Measurements from ENCODE around the gene EBF3.

The EBF3 gene

DNA sequence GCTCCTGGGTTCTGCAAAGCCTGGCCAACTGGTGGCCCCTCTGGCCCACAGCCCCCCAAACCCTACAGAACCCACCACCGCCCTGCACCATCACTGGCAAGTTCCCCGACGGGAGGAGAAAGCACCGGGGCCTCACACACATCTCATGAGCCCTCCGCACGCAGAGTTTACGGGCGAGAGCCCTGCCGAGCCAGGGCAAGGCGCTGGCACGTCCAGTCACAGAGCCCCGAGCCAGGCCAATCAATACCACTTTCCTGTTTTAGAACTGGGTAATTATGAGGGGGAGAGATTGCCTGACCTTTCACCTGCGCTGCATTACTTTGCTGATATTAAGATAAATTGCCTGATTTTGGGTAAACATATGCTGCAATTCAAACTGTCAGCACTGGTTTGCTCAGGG, 113.3 kb downstream of the EBF3 start:
- ATAC-seq, result no peak

DNA sequence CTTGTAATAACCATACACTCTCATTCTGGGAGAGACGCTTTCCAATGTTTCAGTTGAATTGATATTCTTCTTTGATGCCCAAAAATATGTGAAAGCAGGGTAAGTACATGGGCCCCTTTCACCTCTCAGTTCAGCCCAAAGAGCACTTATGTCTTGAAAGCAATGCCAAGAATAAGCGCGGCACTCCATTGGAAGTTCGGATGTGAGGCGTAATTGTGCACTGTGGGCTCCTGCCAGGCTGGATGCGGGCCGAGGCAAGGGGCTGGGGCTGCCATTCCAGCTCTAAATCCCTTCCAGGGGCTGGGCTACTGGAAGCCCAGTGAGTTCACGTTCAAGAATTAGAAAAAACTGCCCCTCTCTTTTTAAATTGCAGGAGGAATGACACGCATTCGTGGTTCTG, 113.8 kb downstream of the EBF3 start:
- no peak for ATAC-seq

DNA sequence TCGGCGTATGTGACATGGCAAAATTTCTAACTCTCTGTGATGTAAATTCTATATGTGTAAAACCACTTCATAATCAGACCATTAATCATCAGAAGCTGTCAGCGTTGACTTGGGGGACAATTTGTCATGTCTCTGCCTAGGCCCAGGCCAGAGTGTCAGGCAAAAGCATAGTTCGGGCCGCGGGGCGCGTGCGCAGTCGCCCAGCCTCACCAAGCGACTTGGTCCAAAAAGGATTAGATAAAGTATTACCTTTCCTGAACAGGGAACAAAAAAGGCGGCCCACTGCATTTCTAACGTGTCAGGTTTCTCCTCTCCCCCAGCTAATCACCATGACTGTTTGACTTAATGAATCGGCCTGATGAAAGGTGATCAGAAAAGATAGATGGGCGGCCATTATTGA, 114.2 kb downstream of the EBF3 start:
- ATAC-seq, result no peak

DNA sequence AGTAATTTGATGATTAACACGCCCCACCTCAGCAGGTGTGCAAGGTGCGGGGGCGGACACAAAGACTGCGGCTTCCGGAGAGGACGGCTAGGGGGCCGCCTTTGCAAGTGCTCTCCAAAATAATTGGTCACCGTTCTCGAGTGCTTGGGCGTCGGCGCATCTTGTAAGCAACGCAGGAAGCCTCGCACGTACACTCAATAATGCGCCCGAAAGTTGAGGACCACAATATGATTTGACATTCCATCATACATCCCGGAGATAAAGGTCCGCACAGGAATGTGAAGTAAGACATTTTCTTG, 114.7 kb downstream of the EBF3 start:
- no peak for ATAC-seq

- no peak for ATAC-seq
These were observed 115.2 kb downstream of the EBF3 start for GRCh38 chr10:129848696-129849451.

DNA sequence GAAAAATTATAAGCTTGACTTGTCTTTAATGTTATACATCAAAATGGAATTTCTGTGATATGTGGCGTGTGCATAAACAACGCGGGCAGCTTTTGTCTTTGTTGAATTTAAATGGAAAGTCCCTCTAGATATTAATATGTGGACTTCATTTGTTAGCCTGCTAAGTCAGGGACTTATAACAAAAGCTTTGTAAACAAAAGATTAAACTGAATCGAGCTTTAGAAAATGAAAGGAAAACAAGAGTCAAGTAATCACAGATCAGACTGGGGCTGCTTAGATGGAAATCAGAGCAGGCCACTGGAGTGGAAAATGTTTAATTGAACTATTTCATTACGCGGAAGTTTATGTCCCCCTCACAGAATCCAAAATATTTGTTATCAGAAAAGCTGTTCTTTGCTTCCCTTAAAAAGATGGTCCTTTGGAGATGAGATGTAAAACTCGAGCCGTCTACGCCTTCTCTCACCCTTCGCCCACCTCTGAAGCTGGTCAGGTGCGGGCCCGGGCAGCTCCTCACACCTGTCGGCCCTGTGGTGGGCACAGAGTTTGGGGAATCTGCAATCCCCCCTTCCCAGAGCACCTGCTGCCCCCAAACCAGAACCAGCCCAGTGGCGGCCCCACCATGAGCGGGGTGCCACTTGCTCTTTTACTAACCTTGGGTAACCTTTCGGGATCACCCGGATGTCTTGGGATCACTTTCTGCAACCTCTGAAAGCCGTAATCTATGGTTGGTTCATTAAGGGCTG, 116.2 kb downstream of the EBF3 start:
- ATAC-seq, result no peak

DNA sequence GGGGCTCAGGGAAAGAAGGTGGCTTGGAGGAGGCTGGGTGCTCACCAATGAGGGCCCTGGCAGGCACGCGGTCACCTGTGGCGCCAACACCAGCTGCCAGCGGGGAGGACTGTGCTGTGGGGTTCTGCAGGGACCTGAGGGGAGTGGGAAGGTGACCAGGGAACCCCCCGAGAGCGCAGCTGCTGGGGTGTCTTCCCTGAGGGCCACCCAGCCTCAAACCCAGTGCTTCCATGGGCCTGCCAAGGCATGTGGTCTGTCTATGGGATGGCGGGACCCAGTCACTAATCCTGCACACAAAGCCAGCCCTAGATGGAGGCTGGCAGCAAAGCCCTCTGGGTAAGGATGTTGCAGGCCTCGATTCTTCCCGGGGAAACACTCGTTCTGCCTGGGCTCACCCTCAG, 117.1 kb downstream of the EBF3 start:
- ATAC-seq, result no peak

DNA sequence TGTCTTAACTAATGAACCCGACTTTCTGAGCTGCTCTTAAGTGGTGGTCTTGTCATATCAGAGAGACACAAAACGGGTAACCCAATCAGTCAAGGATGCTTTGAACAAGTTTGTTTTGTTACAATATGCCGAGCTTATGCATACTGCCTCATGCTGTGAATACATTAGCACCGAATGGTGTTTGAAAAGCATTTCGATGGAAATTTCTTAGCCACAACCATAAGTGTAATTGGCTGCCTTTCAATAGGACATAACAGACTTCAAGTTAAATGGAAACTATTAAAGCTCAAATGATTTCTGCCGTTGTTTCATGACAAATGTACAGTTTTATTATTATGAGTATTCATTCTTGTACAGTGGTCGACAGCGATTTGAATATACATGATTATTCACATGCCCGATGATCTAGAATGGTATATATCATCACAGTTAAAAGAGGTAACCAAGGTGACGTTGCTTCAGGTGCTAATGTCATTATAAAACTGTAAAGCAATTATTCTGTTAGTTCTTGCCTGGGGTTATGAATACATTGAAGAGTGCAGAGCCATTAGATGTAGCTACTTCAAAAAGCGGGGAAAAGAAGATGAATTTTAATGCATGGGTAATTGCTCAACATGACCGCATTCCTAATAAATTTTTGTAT, 118.8 kb downstream of the EBF3 start:
- no peak for ATAC-seq

GRCh38 chr10:129844216-129844766, 119.8 kb downstream of the EBF3 start:
- ATAC-seq, result no peak

DNA sequence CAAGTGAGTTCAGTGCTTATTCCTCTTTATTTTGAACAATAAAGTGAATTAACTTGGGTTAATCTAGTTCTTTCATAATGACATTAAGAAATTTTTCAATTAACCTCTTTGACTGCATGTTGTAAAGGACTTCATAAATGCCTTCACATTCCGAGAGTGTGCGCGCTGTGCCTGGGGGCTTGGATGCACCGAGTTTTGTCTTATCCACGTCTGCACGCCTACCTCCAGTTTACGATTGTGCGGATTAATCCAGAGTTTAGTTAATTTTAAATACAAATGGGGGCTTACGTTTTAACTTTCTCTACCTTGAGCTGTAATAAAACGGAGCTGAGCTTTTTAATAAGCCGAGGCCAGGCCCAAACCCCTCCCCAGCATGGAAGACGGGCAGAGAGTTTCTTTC, 120.4 kb downstream of the EBF3 start:
- ATAC-seq, result no peak

DNA sequence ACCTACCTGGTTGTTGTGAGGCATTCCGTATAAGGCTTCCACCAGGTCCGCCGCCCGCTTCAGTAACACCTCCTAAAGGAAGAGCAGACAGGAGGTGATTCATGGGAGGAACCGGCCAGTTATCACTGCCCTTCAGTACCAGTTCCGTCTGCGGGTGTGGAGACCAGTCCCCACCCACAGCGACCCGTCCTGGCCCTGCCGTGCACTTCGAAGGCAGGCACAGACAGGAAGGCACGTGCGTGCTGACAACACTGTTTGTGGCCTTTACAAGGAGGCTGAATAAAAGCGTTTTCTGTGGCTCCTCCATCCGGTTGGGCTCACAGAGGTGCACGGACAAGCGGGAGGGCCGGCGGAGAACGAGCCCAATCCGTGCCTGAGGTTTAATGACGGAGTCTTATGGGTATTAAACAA, 120.9 kb downstream of the EBF3 start:
- no peak for ATAC-seq

DNA sequence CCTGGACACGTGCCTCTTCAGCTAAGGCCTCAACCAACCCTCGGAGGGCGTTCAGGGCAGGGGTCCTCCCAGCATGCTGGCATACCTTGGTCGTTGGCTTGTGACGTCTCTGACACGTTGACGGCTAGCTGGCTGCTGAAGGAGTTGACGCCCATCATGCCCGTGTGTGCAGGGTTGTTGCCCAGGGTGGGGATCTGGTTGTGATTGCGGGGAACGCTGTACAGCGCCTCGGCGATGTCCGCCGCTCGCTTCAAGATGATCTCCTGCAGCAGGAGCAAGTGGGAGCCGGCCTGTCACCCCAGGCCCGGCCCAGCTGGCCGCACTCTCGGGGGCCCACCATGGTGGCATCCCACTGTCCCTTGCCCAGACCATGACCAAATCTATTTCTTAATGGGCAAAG, 122.0 kb downstream of the EBF3 start:
- no peak for ATAC-seq

DNA sequence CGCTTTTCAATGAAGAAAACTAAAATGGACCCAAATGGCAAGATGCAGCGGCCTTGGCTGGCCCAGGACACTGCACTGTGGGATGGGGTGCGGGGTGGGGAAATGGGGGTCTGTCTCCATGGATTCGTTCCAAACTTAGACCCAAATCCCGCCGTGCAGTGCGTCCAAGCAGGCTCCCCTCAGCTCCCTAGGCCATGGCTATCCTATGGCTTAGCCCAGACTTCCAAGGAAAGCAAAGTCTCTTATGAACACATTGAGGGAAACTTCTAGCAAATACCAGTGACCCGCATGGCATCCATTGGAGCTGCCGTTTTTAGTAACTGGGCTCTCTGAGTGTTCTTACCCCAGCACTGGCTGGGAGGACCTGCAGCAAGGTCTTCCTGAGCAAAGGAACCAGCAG, 122.5 kb downstream of the EBF3 start:
- no peak for ATAC-seq

GRCh38 chr10:129841071-129841470, 123.0 kb downstream of the EBF3 start:
- ATAC-seq, result no peak

- no peak for ATAC-seq
These were observed 123.9 kb downstream of the EBF3 start for GRCh38 chr10:129840196-129840590.

DNA sequence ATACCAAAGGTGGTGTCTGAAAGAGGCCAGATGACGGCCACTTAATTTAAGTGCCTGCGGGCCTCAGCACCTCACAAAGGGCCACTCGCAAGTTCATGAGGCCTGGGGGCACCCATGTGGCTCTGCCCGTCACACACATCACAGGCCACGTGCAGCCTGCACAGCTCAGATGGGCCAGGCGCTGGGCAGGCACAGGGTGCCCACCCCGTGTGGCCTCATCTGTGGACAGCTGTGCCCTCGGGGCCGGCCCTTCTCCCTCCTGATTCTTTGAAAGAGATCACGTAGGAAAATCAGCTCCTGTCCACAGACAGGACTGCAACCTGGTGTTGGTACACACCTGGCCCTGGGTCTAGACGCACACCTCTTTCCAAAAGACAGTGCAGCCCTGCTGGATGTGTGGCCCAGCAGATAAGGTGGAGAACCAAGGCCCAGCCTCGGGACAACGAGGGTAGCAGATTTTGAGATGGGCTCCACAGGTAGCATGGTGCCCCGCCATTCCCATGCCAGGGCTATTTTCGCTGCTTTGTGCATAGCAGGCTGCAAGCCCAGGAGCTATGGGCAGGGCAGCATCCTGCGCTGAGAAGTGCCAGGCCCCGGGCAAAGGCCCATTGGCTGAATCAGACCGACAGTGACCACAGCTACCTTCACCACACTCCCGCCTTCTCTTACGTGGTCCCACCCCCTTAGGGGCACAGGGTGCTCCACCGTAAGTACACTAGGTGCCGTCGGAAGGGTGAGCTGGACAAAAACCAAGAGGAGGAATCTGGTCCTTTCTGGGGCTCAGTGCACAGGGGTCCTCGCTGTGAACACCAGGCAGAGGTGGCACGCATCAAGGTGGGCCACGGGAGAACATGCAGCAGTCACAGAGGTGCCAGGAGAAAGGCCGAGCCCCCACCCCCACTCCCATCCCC, 124.5 kb downstream of the EBF3 start:
- no peak for ATAC-seq

DNA sequence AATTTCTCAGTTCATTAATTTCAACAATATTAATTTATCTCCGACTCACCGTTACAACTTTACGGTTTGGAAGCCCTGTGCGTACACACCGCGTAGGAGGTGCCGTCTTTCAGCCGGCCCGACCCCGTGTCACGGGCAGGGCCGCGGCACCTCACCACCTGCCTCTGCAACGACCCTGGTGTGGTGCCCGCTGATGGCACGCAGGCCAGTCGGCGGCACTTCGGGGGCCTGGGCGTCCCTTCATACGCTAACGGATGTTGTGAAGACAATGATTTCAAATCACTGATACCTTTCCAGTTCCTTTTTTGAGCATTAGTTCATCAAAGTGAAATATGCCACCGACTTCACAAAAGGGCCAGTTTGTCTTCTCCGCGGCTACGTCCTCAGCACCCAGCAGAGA, 125.3 kb downstream of the EBF3 start:
- no peak for ATAC-seq

DNA sequence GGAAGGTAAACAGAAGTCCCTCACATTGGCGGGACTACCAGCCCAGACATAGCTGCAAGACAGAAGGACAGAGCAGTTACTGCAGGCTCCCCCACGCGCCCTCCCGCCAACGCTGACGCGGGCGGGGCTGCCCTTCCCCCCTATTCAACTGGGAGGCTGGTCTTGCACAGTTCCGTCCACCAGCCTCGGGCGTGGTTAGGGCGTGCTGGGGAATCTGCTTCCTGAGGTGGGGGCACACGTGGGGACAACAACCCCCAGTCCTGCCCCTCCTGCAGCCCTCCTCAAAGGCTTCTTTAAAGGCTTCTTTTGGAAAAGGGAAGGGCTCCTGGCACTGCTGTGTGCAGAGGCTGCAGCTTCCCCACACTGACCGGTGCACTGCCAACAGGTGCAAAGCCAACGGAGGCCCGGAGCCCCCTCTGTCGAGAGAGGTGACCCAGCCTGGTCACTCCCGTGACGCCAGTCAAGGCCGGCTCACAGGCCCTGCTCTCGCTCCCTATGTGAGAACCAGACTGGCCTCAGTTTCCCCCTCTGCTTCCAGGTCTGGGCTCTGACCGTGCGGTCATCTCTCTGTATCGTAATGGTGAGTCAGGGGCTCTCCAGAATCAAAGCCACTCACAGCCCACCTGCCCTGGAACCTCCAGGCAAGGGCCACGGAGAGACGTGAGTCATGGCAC, 126.0 kb downstream of the EBF3 start:
- no peak for ATAC-seq

- no peak for ATAC-seq
These were observed 127.8 kb downstream of the EBF3 start for GRCh38 chr10:129836253-129836652.

DNA sequence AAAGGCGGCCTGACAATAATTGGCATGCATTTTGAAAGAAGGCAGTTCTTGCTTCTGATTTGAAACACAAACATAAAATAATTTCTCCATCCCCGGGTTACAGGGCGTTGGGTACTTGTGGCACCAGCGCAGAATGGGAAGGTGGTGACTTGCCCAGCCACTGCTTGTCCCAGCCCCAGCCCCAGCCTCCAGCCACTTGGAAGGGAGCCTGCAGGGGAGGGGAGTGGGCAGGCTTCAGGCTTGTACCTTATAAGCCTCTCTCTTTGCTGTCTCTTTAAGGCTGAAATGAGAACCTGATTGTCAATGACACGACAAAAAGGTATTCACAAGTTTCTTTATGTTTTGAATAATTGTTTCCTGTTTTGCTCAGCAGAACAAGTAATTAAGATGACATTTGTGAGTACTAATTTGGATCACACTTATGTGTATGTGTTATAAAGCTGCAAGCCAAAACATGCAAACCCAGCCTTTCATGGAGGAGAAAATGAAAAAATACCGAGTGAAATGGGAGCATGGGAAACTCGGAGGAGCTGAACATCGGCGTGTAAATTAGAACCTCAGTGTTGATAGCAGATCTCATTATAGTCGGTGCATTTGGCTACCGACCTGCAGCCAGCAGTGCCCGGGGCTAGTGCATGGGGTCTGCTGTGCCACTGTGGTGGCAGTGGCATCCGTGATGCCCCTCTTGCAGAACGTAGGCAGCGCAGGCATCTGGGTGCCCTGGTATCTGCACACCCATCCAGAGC, 129.9 kb downstream of the EBF3 start:
- no peak for ATAC-seq

GRCh38 chr10:129833468-129833950, 130.6 kb downstream of the EBF3 start:
- ATAC-seq, result no peak
